Pancreas (tissue), 10 donors: ENCODE data around the gene BPIFA3. TPM values are rescaled to one million over a fixed set of nuclear protein-coding genes. Genes with fewer than 3 reads are reported as not detected.

Experiments
- ATAC-seq, 4 donors: fragments of 200-7000 bp; cut with Tn5 transposase; one replicate each; pipeline versions ENCODE4 v1.8.0 to v1.9.1; 2020; ENCODE audit warnings: mild to moderate bottlenecking in 4 of 4, moderate library complexity in 4 of 4
- DNase-seq, 6 donors: peaks; one replicate each; pipeline ENCODE4 v3.0.0-alpha.2; 2020
- FAIRE-seq: peaks from 2 replicates; lab custom pipeline; 2012; peaks lifted over from hg19 to GRCh38; lab: Jason Lieb, UNC
- H3K27ac ChIP-seq, 4 donors: fragments of 200-600 bp; sonication (generic); 1 replicate in 3 of 4; 2 replicates in 1 of 4; pipeline versions ENCODE4 v1.5.0 to v1.8.0; 2020
- H3K27me3 ChIP-seq, 4 donors: fragments of 200-600 bp; one replicate each; pipeline ENCODE4 v1.8.0; 2021
- H3K36me3 ChIP-seq, 3 donors: fragments of 200-600 bp; sonication (generic) in 1 of 3; one replicate each; pipeline versions ENCODE4 v1.5.0 to v1.8.0; 2020 to 2021
- H3K4me1 ChIP-seq, 3 donors: fragments of 200-600 bp; one replicate each; pipeline ENCODE4 v1.8.0; 2021
- H3K4me3 ChIP-seq, 4 donors: fragments of 200-600 bp; sonication (generic) in 2 of 4; one replicate each; pipeline versions ENCODE4 v1.5.0 to v1.8.0; 2020 to 2021
- H3K9me3 ChIP-seq, 4 donors: fragments of 200-600 bp; one replicate each; pipeline ENCODE4 v1.8.0; 2021
- CTCF ChIP-seq, 4 donors: fragments of 200-600 bp; sonication (generic) in 3 of 4; IDR thresholded peaks; one replicate each; pipeline versions ENCODE4 v1.5.0 to v1.8.0; 2021; ENCODE audit warnings: antibody characterized with exemption in 4 of 4
- WGBS, 2 donors: extraction: QIAGEN DNeasy Blood & Tissue Kit; methylation state at CpG; one replicate each; pipeline ENCODE4 v1.1.7; 2013; 5-methylcytosine and 5-hydroxymethylcytosine counted together
- intact Hi-C, 3 donors: fragments of 100-400 bp; cut with DNase I; formaldehyde crosslinking; loops; one replicate each; pipeline versions ENCODE4 v1.11.1 to v1.14.2; 2022
- polyA plus RNA-seq, 2 donors: library from polyadenylated mRNA; stranded (reverse); fragments of 200-250 nt; gene quantifications; one replicate each; pipeline ENCODE4 v1.2.3, GENCODE V29; 2013
- total RNA-seq, 6 donors: library from RNA; stranded (reverse); fragmentation: NEBNext Ultra II Directional in 4 of 6; extraction: Animal tissue kit (Norgen Biotek cat#: 25700) in 4 of 6; gene quantifications; one replicate each; pipeline versions ENCODE4 v1.2.1 to v1.2.4, GENCODE V29; 2021 to 2023
- donor health status: healthy with polysubstance abuse.
- donor health status: DM: no; HTN: no; CAD: no; lungs with moderate emphysema.
- donor health status: DM: no; HTN: no; CAD: no.
- donor health status: control.
- donor health status: control.
- donor health status: Bipolar disorder and iron deficiency.
- donor health status: DM: yes; HTN: yes; CAD: no.
- donor health status: DM: no; HTN: no; CAD: no.
- donor health status: DM: no; HTN: no; CAD: no.
- donor health status: DM: yes; HTN: yes; CAD: no.

The BPIFA3 gene
- total and polyA plus RNA-seq, 8 donors: not detected

GRCh38 chr20:33191955-33192354, 25.2 kb upstream of the BPIFA3 start:
- H3K4me1 ChIP-seq: peaks cover 0 to 18% (median 17%) of the 10 kb centered on the region in 3 donors
- intact Hi-C loops: no loop called here
- no peak overlapping the region for H3K4me3 ChIP-seq
- 83 to 93% methylated on average over 1 of the region's 1 CpG for WGBS, 2 donors
- H3K36me3 ChIP-seq: no peaks in the 10 kb centered on the region
- ATAC-seq (peak in 3 of 4 donors; percentile 61 to 70 (median 64)), FAIRE-seq (no peak), DNase-seq (no peak)
- H3K27ac ChIP-seq: no peak overlapping the region
- H3K9me3 ChIP-seq: no peaks in the 10 kb centered on the region
- no peak for TF ChIP-seq CTCF (IDR thresholded peaks at IDR 0.05)
- H3K27me3 ChIP-seq: no peaks in the 10 kb centered on the region

- DNase-seq (no peak), ATAC-seq (no peak), FAIRE-seq (no peak)
- Histone ChIP-seq H3K4me1 (peaks cover 0 to 18% (median 17%) of the 10 kb centered on the region in 3 donors), H3K27ac (no peak overlapping the region), H3K27me3 (no peaks in the 10 kb centered on the region), H3K9me3 (no peaks in the 10 kb centered on the region), H3K4me3 (no peak overlapping the region), H3K36me3 (no peaks in the 10 kb centered on the region)
- intact Hi-C loops: no loop called here
- WGBS, 2 donors: 52 to 53% methylated on average over 8 of the region's 8 CpGs
- no peak for TF ChIP-seq CTCF (IDR thresholded peaks at IDR 0.05)
Measured at GRCh38 chr20:33192912-33193501, 24.1 kb upstream of the BPIFA3 start.

- Histone ChIP-seq H3K27ac (no peak overlapping the region), H3K36me3 (no peaks in the 10 kb centered on the region), H3K4me3 (no peak overlapping the region), H3K27me3 (no peaks in the 10 kb centered on the region), H3K9me3 (no peaks in the 10 kb centered on the region), H3K4me1 (no peaks in the 10 kb centered on the region)
- DNase-seq (no peak), FAIRE-seq (no peak), ATAC-seq (no peak)
- TF ChIP-seq CTCF (IDR thresholded peaks at IDR 0.05): no peak
- 61 to 70% methylated on average over 3 of the region's 3 CpGs for WGBS, 2 donors
- intact Hi-C loops: no loop called here
Measured at GRCh38 chr20:33199026-33199425, 18.1 kb upstream of the BPIFA3 start.

- Histone ChIP-seq H3K36me3 (no peaks in the 10 kb centered on the region), H3K4me1 (no peaks in the 10 kb centered on the region), H3K4me3 (no peak overlapping the region), H3K27me3 (no peaks in the 10 kb centered on the region), H3K27ac (no peak overlapping the region), H3K9me3 (no peaks in the 10 kb centered on the region)
- no peak for TF ChIP-seq CTCF (IDR thresholded peaks at IDR 0.05)
- no peak for FAIRE-seq
- DNase-seq: no peak
- ATAC-seq: no peak
- WGBS, 2 donors: 30 to 38% methylated on average over 4 of the region's 4 CpGs
- intact Hi-C loops: loop anchor here in 1 of 3 donors (10.0 kb wide), 1 partner anchor 108 kb away; no protein-coding TSS in a partner anchor
Measured at GRCh38 chr20:33202451-33202850, 14.7 kb upstream of the BPIFA3 start.

GRCh38 chr20:33203444-33203843, 13.7 kb upstream of the BPIFA3 start:
- intact Hi-C loops: loop anchor here in 1 of 3 donors (10.0 kb wide), 1 partner anchor 109 kb away; no protein-coding TSS in a partner anchor
- FAIRE-seq (no peak), ATAC-seq (no peak), DNase-seq (no peak)
- H3K4me3 ChIP-seq: no peak overlapping the region
- H3K9me3 ChIP-seq: no peaks in the 10 kb centered on the region
- no peak overlapping the region for H3K27ac ChIP-seq
- 65 to 79% methylated on average over 3 of the region's 3 CpGs for WGBS, 2 donors
- H3K4me1 ChIP-seq: no peaks in the 10 kb centered on the region
- no peaks in the 10 kb centered on the region for H3K27me3 ChIP-seq
- no peaks in the 10 kb centered on the region for H3K36me3 ChIP-seq
- no peak for TF ChIP-seq CTCF (IDR thresholded peaks at IDR 0.05)
